ENCODE measurements around the gene AGGF1. TPM values are rescaled to one million over a fixed set of nuclear protein-coding genes. Genes with fewer than 3 reads are reported as not detected.
"Not testable (repeated sequence)": the region's sequence is repeated elsewhere in the genome, so short reads cannot be mapped to it uniquely, and the experiment has no call there.

The AGGF1 gene
- polyA plus RNA-seq, 1 donor (not counting 4 experiments of a cell fraction or from before 2014, with no cell fraction given): 20.1 TPM

- Histone ChIP-seq H3K9me3 (ENCODE audit: control insufficient read depth, low read depth, low read length) (no peaks in the 10 kb centered on the region), H3K9me1 (ENCODE audit: control insufficient read depth, extremely low read depth, insufficient read depth, low read length) (no peaks in the 10 kb centered on the region), H3K4me2 (ENCODE audit: control insufficient read depth, extremely low read depth, insufficient read depth, low read depth, low read length) (no peak overlapping the region), H3K4me3 (ENCODE audit: control insufficient read depth in 2 of 3, extremely low read depth in 1 of 3, insufficient read depth in 2 of 3, low read depth in 1 of 3, low read length in 3 of 3) (no peak overlapping the region), H3K27ac (ENCODE audit: control insufficient read depth, insufficient read depth, low read length) (no peak overlapping the region), H3K36me3 (ENCODE audit: control insufficient read depth in 2 of 2, extremely low read depth in 1 of 2, insufficient read depth in 2 of 2, low read length in 2 of 2) (no peaks in the 10 kb centered on the region), H3K4me1 (ENCODE audit: control insufficient read depth, extremely low read depth, insufficient read depth, low read length) (peaks cover 3% of the 10 kb centered on the region), H3K9ac (ENCODE audit: control insufficient read depth, extremely low read depth, insufficient read depth, low read length) (no peak overlapping the region), H2AFZ (ENCODE audit: control insufficient read depth, low read length) (no peak overlapping the region), H3K79me2 (ENCODE audit: control insufficient read depth, insufficient read depth, low read length) (no peaks in the 10 kb centered on the region), H4K20me1 (ENCODE audit: control insufficient read depth, extremely low read depth, insufficient read depth, low read length) (no peaks in the 10 kb centered on the region), H3K27me3 (ENCODE audit: control insufficient read depth, extremely low read depth, insufficient read depth, low read length) (no peaks in the 10 kb centered on the region)
- FAIRE-seq (no peak), DNase-seq (ENCODE audit: low read depth, low spot score) (no peak)
- dilution Hi-C loops (cut with MboI; ENCODE audit: extremely low pct_ligation_motif_present, low sequenced_read_pairs): no loop called here
- TF ChIP-seq, protein P1, sequence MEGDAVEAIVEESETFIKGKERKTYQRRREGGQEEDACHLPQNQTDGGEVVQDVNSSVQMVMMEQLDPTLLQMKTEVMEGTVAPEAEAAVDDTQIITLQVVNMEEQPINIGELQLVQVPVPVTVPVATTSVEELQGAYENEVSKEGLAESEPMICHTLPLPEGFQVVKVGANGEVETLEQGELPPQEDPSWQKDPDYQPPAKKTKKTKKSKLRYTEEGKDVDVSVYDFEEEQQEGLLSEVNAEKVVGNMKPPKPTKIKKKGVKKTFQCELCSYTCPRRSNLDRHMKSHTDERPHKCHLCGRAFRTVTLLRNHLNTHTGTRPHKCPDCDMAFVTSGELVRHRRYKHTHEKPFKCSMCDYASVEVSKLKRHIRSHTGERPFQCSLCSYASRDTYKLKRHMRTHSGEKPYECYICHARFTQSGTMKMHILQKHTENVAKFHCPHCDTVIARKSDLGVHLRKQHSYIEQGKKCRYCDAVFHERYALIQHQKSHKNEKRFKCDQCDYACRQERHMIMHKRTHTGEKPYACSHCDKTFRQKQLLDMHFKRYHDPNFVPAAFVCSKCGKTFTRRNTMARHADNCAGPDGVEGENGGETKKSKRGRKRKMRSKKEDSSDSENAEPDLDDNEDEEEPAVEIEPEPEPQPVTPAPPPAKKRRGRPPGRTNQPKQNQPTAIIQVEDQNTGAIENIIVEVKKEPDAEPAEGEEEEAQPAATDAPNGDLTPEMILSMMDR (optimal IDR thresholded peaks at IDR 0.05 in 1 of 3, IDR thresholded peaks at IDR 0.05 in 1 of 3, conservative IDR thresholded peaks at IDR 0.05 in 1 of 3; ENCODE audit: extremely low read depth in 1 of 3, insufficient read depth in 2 of 3, low read length in 3 of 3): no peak
- no peak for TF ChIP-seq EZH2 (IDR thresholded peaks at IDR 0.05; ENCODE audit: low read length)
These were observed 74.6 kb downstream of the AGGF1 start for GRCh38 chr5:77104813-77105212.

DNA sequence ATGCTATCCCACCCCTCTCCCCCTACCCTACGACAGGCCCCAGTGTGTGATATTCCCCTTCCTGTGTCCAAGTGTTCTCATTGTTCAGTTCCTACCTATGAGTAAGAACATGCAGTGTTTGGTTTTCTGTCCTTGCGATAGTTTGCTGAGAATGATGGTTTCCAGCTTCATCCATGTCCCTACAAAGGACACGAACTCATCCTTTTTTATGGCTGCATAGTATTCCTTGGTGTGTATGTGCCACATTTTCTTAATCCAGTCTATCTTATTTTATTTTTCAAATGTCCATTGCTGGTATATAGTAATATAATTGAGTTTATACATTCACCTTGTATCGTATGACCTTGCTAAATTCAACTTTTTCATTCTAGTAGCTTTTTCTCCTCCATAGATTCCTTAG, 76.8 kb downstream of the AGGF1 start:
- H3K27me3 ChIP-seq (ENCODE audit: control insufficient read depth, extremely low read depth, insufficient read depth, low read length); H3K27ac ChIP-seq (ENCODE audit: control insufficient read depth, insufficient read depth, low read length); H3K36me3 ChIP-seq (ENCODE audit: control insufficient read depth in 2 of 2, extremely low read depth in 1 of 2, insufficient read depth in 2 of 2, low read length in 2 of 2); H3K4me1 ChIP-seq (ENCODE audit: control insufficient read depth, extremely low read depth, insufficient read depth, low read length); DNase-seq (ENCODE audit: low read depth, low spot score); H3K9me1 ChIP-seq (ENCODE audit: control insufficient read depth, extremely low read depth, insufficient read depth, low read length); H4K20me1 ChIP-seq (ENCODE audit: control insufficient read depth, extremely low read depth, insufficient read depth, low read length); H3K4me3 ChIP-seq (ENCODE audit: control insufficient read depth in 2 of 3, extremely low read depth in 1 of 3, insufficient read depth in 2 of 3, low read depth in 1 of 3, low read length in 3 of 3); H3K4me2 ChIP-seq (ENCODE audit: control insufficient read depth, extremely low read depth, insufficient read depth, low read depth, low read length); H2AFZ ChIP-seq (ENCODE audit: control insufficient read depth, low read length); dilution Hi-C loops (cut with MboI; ENCODE audit: extremely low pct_ligation_motif_present, low sequenced_read_pairs); FAIRE-seq; H3K9me3 ChIP-seq (ENCODE audit: control insufficient read depth, low read depth, low read length); H3K9ac ChIP-seq (ENCODE audit: control insufficient read depth, extremely low read depth, insufficient read depth, low read length); H3K79me2 ChIP-seq (ENCODE audit: control insufficient read depth, insufficient read depth, low read length): not testable (repeated sequence)

Small RNA genes lying within 50 kb of the gene (small RNA-seq; reads per million reads assigned to genes)
- gene SNORA47 (ENCODE audit: insufficient read length in 3 of 3, low read depth in 3 of 3, low replicate concordance in 1 of 3): 0 to 2.0 (median 0.54) reads per million in 3 experiments

Other genes starting within 250 kb of the AGGF1 start
- gene F2RL1, start 211.4 kb upstream of the AGGF1 start, polyA plus RNA-seq: 131 to 197 TPM (median 182 TPM) in 3 replicates
- gene S100Z, start 180.4 kb upstream of the AGGF1 start, polyA plus RNA-seq: not detected in 3 replicates
- not detected in 3 replicates for gene CRHBP, start 77.4 kb upstream of the AGGF1 start, polyA plus RNA-seq
- gene ZBED3, start 56.9 kb downstream of the AGGF1 start, polyA plus RNA-seq: 0.50 to 0.59 TPM (median 0.58 TPM) in 3 replicates
- gene PDE8B, start 180.3 kb downstream of the AGGF1 start, polyA plus RNA-seq: not detected in 3 replicates